NCI-H460 (cell line): ENCODE results near the gene MYO6. TPM values are rescaled to one million over a fixed set of nuclear protein-coding genes. Genes with fewer than 3 reads are reported as not detected.
"Not testable (repeated sequence)": the region's sequence is repeated elsewhere in the genome, so short reads cannot be mapped to it uniquely, and the experiment has no call there.

Source experiments
- DNase-seq: peaks from one replicate; pipeline ENCODE4 v3.0.0-alpha.2; 2016; ENCODE audit warnings: low read depth; ENCODE audit errors: extremely low read depth
- polyA plus RNA-seq: library from polyadenylated mRNA; depleted of rRNA; stranded (reverse); fragments of >200 nt; gene quantifications from 2 replicates; pipeline ENCODE4 v1.2.3, GENCODE V29; 2014; cell fraction: nucleus; rRNA removed
- total RNA-seq: library from RNA; depleted of rRNA; stranded (reverse); fragments of >200 nt; shearing (Covaris generic); gene quantifications from 2 replicates; pipeline ENCODE4 v1.2.3, GENCODE V29; 2014; rRNA removed

The MYO6 gene
- total RNA-seq = 7.1 and 7.8 TPM in 2 replicates
- polyA plus RNA-seq = 8.7 and 17.6 TPM in 2 replicates

- DNase-seq = peak; percentile 41
Observed at GRCh38 chr6:75748743-75749538, at the start of gene MYO6. Gene MYO6, plus strand, starts transcription at chr6:75749239. Its CDS starts 68,309 bp downstream, at chr6:75817548.

GRCh38 chr6:75708334-75708733 lies 40.7 kb upstream of the MYO6 start:
- DNase-seq = not testable (repeated sequence)

GRCh38 chr6:75711173-75711572 lies 37.9 kb upstream of the MYO6 start:
- no peak for DNase-seq

GRCh38 chr6:75719133-75719532 lies 29.9 kb upstream of the MYO6 start:
- DNase-seq = no peak

GRCh38 chr6:75723382-75723781 lies 25.7 kb upstream of the MYO6 start:
- DNase-seq = no peak

GRCh38 chr6:75727206-75727605 lies 21.8 kb upstream of the MYO6 start:
- DNase-seq = no peak

GRCh38 chr6:75731029-75731428 lies 18.0 kb upstream of the MYO6 start:
- DNase-seq = not testable (repeated sequence)

- DNase-seq = no peak
Observed at GRCh38 chr6:75735491-75736186, 13.4 kb upstream of the MYO6 start.

- DNase-seq = no peak
Observed at GRCh38 chr6:75743971-75744370, 5.1 kb upstream of the MYO6 start.

- no peak for DNase-seq
Observed at GRCh38 chr6:75745404-75745803, 3.6 kb upstream of the MYO6 start.

GRCh38 chr6:75746221-75746620 lies 2.8 kb upstream of the MYO6 start:
- DNase-seq = no peak

GRCh38 chr6:75747152-75747992 lies 1.7 kb upstream of the MYO6 start:
- DNase-seq = no peak

GRCh38 chr6:75748003-75748742 lies 866 bp upstream of the MYO6 start:
- no peak for DNase-seq

GRCh38 chr6:75751443-75751842 lies 2.4 kb downstream of the MYO6 start:
- DNase-seq = no peak

GRCh38 chr6:75752365-75752764 lies 3.3 kb downstream of the MYO6 start:
- no peak for DNase-seq

- no peak for DNase-seq
Observed at GRCh38 chr6:75755704-75756103, 6.7 kb downstream of the MYO6 start.

GRCh38 chr6:75757295-75757694 lies 8.3 kb downstream of the MYO6 start:
- no peak for DNase-seq

GRCh38 chr6:75758061-75758460 lies 9.0 kb downstream of the MYO6 start:
- no peak for DNase-seq

GRCh38 chr6:75759207-75759606 lies 10.2 kb downstream of the MYO6 start:
- no peak for DNase-seq

GRCh38 chr6:75760320-75760719 lies 11.3 kb downstream of the MYO6 start:
- DNase-seq = no peak
